GM18502 (cell line): ENCODE measurements around the gene TFPI2.

Experiments
- ATAC-seq: cut with Tn5 transposase; IDR thresholded peaks from one replicate; pipeline ENCODE4 v1.9.1; 2021; ENCODE audit warnings: mild to moderate bottlenecking; ENCODE audit not compliant: unreplicated experiment, poor library complexity

Gene TFPI2

GRCh38 chr7:93910076-93910994 lies 19.8 kb upstream of the TFPI2 start:
- no peak for ATAC-seq

DNA sequence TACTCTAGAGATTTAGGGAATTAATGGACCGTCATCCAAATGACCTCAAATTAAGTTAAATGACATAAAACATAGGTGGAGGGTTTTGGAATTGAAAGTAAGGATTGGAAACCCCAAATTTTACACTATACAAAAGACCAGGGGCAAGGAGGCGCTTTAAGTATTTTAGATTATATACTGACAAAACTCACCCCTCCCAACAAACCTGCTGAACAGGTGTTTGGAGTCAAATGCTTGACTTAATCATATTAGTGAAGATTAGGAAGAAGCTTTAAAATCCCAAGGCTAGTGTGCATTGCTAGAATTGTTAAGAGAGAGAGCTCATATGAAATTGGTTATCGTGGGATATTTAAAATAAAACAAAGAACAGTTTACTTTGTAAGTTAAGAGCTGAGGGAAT lies 15.7 kb upstream of the TFPI2 start, which contains the start of gene GNGT1:
Gene GNGT1 (plus strand): TSS at position 301 of the 400 bp plus-strand sequence. CDS start 180 bp downstream, outside the sequence.
- ATAC-seq: no peak

DNA sequence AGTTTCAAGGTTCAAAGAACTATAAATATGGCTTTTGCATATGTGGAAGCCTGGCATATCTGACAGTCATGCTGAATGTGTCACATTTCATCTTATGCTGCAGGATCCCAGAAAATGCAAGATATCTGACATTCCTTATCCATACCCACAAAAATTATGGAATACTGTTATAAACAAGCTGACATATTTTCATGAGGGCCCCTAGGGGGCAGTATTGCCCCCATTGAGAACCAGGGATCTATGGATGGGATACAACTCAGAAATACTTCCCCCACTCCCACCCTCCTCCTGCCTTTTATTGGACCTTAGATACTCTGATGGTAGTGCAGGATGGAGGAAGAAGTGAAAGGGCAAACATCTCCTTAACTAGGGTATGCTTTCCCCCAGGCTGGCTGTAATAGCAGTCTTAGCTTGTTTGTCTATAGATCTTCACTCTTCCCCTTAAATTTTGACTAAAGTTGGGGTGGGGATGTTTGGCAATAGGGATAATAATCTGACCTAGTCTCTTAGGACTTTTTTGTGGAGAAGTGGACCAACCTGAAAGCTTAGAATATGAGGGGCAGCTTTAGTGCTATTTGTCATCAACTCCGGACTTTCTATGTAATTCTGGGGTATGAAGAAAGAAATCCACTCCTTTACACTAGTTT lies 12.3 kb upstream of the TFPI2 start:
- ATAC-seq: no peak

DNA sequence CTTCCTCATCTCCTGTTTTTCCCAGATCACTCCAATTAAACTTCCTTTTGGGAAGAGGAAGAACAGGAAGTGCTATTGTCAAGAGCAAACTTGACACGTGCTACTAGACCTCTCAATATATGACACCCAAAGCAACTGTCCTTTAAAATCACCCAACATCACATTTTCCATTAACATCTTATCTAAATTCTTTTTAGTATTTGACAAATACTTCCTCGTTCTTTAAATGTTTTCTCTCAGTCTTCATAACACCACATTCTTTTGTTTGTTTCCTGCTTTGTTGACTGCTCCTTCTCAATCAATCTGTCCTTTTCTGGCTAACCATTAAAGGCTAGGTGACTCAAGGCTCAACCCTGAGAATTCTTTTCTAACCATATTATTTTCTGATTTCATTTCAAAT lies 7.1 kb upstream of the TFPI2 start:
- no peak for ATAC-seq

- no peak for ATAC-seq
These were observed 5.5 kb upstream of the TFPI2 start for GRCh38 chr7:93895859-93896600.

GRCh38 chr7:93894966-93895640 lies 4.5 kb upstream of the TFPI2 start:
- ATAC-seq: no peak

DNA sequence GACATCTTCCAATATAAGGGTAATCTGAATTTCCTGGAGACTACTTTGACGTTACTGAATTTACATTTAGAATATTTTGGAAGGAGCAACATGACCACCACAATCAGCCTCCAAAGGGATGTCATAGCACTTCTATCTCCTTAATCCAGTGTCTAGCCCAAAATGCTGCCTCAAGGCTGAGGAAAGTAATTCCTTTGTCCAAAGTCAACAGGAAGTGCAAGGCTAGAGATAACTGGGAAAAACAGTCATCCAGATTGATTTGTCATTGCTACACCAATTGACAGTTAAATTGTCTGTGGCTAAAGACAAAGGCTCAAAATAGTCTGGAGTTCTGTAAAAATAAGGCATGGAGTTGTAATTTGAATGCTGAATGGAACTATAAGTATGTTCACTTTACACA lies 3.9 kb upstream of the TFPI2 start:
- ATAC-seq: no peak

DNA sequence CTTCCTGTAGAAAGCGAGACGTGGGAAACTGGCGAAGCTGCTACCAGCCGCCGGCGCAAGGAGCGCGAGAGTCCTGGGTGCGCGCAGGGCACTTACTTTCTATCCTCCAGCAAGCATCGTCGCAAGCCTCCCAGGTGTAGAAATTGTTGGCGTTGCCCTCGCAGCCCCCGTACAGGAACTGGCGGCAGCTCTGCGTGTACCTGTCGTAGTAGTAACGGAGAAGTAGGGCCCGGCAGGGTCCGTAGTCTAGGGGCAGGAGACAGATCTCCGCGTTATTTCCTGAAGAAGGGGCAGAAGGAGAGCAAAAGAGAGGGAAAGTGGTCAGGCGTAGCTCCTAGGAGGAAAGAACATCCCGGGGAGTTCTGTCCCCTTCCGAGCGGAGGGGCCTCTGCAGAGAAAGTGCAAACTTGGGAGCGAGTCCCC lies 501 bp downstream of the TFPI2 start:
- peak; percentile 60 for ATAC-seq

DNA sequence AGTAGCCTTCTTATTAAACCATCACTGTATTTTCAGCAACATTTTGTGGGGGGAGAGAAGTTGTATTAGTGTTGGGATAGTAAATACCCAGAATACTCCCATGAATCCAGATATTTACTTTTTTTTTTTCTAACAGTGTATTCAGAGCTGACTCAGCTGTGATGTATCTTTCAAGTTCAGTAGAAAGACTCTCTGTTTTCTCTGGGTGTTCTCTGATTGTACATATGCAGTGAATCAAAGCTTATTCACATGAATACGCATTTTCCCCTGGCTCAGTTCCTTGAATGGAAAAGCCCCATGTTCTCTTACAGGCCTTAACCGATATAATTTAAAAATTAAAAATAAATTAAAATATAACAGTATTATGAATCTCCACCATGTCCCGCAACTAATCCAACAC lies 1.3 kb downstream of the TFPI2 start:
- ATAC-seq: no peak

DNA sequence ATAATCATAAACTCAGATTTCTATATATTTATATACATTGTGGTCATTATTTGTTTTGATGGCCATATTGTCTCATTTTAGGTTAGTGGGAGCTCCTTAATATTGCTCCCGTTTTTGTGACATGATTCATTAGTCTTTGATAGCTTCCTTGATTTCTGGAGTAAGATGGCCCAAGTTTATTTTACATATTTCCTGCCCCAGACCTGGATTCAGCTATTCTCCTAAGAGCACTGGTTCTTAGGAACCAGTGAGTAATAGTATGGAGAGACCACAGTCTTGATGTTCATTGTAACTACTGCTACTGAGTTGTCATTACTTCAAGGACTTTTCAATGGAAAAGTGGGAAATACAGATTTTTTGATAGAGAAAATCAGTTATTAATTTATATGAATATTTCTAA lies 6.0 kb downstream of the TFPI2 start:
- no peak for ATAC-seq

- no peak for ATAC-seq
These were observed 6.6 kb downstream of the TFPI2 start for GRCh38 chr7:93883917-93884345.

DNA sequence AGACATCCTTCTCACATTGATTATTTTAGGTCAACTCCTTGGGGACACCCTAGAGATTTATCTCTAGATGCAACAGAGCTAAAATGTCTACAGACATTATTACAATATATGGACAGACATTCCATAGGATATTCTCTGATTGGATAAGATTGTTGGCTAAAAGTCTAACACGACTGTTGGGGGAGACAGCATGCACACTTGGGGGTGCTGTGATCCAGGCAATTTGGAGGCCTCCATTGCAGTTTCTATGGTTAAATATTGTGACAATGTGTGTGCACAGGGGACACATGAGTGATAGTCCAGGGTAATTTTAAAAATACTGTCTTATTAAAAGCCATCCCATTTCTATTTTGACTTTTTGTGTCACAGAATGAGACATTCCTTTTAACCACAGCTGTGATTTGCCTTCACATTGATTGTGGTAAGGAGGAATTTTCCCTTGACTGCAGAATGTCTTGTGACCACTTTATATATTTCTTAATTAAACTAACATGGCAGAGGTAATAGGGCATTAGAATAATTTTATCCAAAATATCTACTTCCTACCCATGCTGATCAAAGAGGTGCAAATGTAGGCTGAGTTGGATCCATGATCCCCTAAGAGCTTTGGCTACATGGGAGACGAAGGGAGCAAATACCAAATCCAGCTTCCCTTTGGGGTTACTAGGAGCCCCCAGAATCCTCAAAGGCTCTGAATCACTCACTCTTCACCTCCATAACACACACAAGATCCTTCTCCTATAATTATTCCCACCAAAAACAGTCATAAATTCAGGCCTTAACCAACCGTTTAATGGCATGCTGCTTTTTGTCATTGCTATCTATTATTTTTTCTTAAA lies 7.3 kb downstream of the TFPI2 start:
- ATAC-seq: no peak

GRCh38 chr7:93882468-93882867 lies 8.1 kb downstream of the TFPI2 start:
- no peak for ATAC-seq

- no peak for ATAC-seq
These were observed 11.2 kb downstream of the TFPI2 start for GRCh38 chr7:93879356-93879755.

GRCh38 chr7:93877742-93878141 lies 12.8 kb downstream of the TFPI2 start:
- no peak for ATAC-seq

DNA sequence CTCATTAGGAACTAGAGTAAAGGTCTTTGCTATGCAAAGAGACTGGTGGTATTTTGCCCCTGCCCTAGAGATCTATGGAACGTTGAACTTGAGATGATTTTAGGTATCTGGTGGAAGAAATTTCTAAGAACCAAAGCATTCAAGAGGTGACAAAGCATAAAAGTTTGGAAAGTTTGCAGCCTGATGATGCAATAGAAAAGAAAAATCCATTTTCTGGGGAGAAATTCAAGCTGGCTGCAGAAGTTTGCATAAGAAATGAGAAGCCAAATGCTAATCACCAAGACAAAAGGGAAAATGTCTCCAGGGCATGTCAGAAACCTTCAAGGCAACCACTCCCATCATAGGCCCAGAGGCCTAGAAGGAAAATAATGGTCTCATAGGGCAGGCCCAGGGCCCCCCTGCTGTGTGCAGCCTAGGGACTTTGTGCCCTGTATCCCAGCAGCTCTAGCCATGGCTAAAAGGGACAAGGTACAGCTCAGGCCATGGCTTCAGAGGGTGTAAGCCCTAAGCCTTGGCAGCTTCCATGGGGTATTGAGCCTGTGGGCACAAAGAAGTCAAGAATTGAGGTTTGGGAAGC lies 16.5 kb downstream of the TFPI2 start:
- no peak for ATAC-seq

GRCh38 chr7:93866886-93867285 lies 23.7 kb downstream of the TFPI2 start:
- ATAC-seq: no peak

- ATAC-seq: no peak
These were observed 27.9 kb downstream of the TFPI2 start for GRCh38 chr7:93862651-93863050.

- peak; percentile 48 for ATAC-seq
These were observed 29.1 kb downstream of the TFPI2 start for GRCh38 chr7:93861325-93861949.
